ENCODE data around the gene FAM53A.
"Not testable (repeated sequence)": the region's sequence is repeated elsewhere in the genome, so short reads cannot be mapped to it uniquely, and the experiment has no call there.

GRCh38 chr4:1671011-1671410, 13.1 kb downstream of the FAM53A start:
- not testable (repeated sequence) for TF ChIP-seq CTCF (conservative IDR thresholded peaks at IDR 0.05 in 1 of 2, IDR thresholded peaks at IDR 0.05 in 1 of 2; ENCODE audit: low read depth in 1 of 2, low read length in 2 of 2); EZH2 (IDR thresholded peaks at IDR 0.05; ENCODE audit: low read length, missing control alignments)

Measured in fibroblast of lung (primary cell).